ENCODE measurements around the gene KLF17.

KLF17 gene

DNA sequence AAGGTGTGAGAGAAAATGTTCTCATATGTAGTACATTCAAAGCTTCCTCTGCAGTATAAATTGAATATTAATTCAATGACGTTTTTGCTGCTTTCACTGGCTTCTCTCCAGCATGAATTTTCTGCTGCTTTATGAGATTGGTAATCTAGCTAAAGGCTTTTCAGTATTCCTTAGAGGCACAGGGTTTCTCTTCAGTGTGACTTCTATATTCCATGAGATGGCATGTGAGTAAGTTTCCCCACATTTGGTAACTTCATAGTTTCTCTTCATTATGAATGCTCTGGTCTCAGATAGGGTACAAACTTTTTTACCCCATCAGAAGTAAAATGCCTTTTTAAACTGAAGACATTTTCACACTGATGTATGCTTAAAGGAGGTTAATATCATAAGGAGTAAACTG, 33.2 kb downstream of the KLF17 start:
- Histone ChIP-seq H3K79me2 (ENCODE audit: low read length) (no peaks in the 10 kb centered on the region), H3K4me1 (ENCODE audit: low read length) (peaks cover 14% of the 10 kb centered on the region), H2AFZ (ENCODE audit: low read depth, low read length) (peak overlapping the region; percentile 2; the same call in 1 of the 2 replicates)

GRCh38 chr1:44152692-44153091, 34.1 kb downstream of the KLF17 start:
- H3K27ac ChIP-seq (ENCODE audit: low read length): no peak overlapping the region
- no peak overlapping the region for H3K9ac ChIP-seq (ENCODE audit: low read length)
- H3K4me3 ChIP-seq (ENCODE audit: low read length): no peak overlapping the region
- no peaks in the 10 kb centered on the region for H3K79me2 ChIP-seq (ENCODE audit: low read length)
- TF ChIP-seq CTCF (IDR thresholded peaks at IDR 0.05; ENCODE audit: low read depth, low read length) (no peak), EZH2phosphoT487 (IDR thresholded peaks at IDR 0.05; ENCODE audit: low read depth) (no peak)
- H4K20me1 ChIP-seq (ENCODE audit: insufficient read depth, low read length): no peaks in the 10 kb centered on the region
- peaks cover 14% of the 10 kb centered on the region for H3K4me1 ChIP-seq (ENCODE audit: low read length)
- no peak overlapping the region for H2AFZ ChIP-seq (ENCODE audit: low read depth, low read length)
- no peaks in the 10 kb centered on the region for H3K36me3 ChIP-seq (replicated peaks; ENCODE audit: low read depth, low read length)
- no peak overlapping the region for H3K4me2 ChIP-seq (ENCODE audit: low read length)
- H3K9me3 ChIP-seq (ENCODE audit: insufficient read depth, low read length): no peaks in the 10 kb centered on the region
- H3K27me3 ChIP-seq (ENCODE audit: low read depth, low read length): no peaks in the 10 kb centered on the region

More for the DNA sequence above, 33.2 kb downstream of the KLF17 start:
- Histone ChIP-seq H3K4me2 (ENCODE audit: low read length) (peak overlapping the region; percentile 59), H4K20me1 (ENCODE audit: insufficient read depth, low read length) (no peaks in the 10 kb centered on the region), H3K9ac (ENCODE audit: low read length) (no peak overlapping the region), H3K36me3 (replicated peaks; ENCODE audit: low read depth, low read length) (no peaks in the 10 kb centered on the region), H3K9me3 (ENCODE audit: insufficient read depth, low read length) (no peaks in the 10 kb centered on the region), H3K4me3 (ENCODE audit: low read length) (peak overlapping the region; percentile 41), H3K27ac (ENCODE audit: low read length) (no peak overlapping the region), H3K27me3 (ENCODE audit: low read depth, low read length) (no peaks in the 10 kb centered on the region)
- no peak for TF ChIP-seq CTCF (IDR thresholded peaks at IDR 0.05; ENCODE audit: low read depth, low read length)
- TF ChIP-seq EZH2phosphoT487 (IDR thresholded peaks at IDR 0.05; ENCODE audit: low read depth): no peak

DNA sequence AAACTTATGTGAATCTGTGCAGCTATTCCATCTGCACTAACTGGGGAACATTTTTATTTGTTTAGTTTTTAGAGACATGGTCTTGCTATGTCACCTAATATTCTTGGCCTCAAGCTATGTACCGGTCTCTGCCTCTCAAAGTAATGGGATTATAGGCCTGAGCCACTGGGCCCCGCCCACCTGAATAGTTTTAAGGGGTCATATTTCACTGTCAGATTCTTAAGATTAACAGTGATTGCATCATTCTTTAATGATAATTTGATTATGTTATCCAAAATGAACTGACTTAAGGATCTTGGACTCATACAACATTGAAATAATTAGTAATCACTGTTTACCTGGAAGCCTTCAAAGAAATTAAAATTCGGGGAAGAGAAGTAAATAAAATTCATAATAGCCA, 35.4 kb downstream of the KLF17 start:
- no peak for TF ChIP-seq CTCF (IDR thresholded peaks at IDR 0.05; ENCODE audit: low read depth, low read length)
- TF ChIP-seq EZH2phosphoT487 (IDR thresholded peaks at IDR 0.05; ENCODE audit: low read depth): no peak
- H3K4me1 ChIP-seq (ENCODE audit: low read length): peaks cover 14% of the 10 kb centered on the region
- no peaks in the 10 kb centered on the region for H4K20me1 ChIP-seq (ENCODE audit: insufficient read depth, low read length)
- H2AFZ ChIP-seq (ENCODE audit: low read depth, low read length): no peak overlapping the region
- no peaks in the 10 kb centered on the region for H3K9me3 ChIP-seq (ENCODE audit: insufficient read depth, low read length)
- H3K4me2 ChIP-seq (ENCODE audit: low read length): no peak overlapping the region
- H3K4me3 ChIP-seq (ENCODE audit: low read length): no peak overlapping the region
- no peak overlapping the region for H3K9ac ChIP-seq (ENCODE audit: low read length)
- no peaks in the 10 kb centered on the region for H3K27me3 ChIP-seq (ENCODE audit: low read depth, low read length)
- H3K79me2 ChIP-seq (ENCODE audit: low read length): no peaks in the 10 kb centered on the region
- no peaks in the 10 kb centered on the region for H3K36me3 ChIP-seq (replicated peaks; ENCODE audit: low read depth, low read length)
- H3K27ac ChIP-seq (ENCODE audit: low read length): no peak overlapping the region

DNA sequence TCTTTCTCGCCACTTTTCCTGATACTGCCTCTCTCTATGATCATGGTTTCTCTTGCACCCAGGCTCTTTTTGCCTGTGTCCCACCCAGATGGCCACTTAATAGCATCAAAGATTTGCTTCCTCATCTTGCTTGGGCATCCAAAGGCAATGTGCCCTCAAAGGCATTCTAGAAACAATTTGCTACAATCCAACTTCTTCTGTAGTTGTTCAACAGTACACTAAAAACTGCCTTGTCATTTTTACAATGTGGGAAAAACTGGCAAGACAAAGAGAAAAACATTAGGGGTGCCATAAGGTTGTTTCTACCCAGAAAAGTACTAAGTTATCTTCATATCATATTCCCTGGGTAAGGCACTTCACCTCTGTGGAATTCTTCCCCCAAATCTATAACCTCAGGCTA, 39.3 kb downstream of the KLF17 start:
- no peaks in the 10 kb centered on the region for H3K79me2 ChIP-seq (ENCODE audit: low read length)
- no peaks in the 10 kb centered on the region for H3K9me3 ChIP-seq (ENCODE audit: insufficient read depth, low read length)
- H3K36me3 ChIP-seq (replicated peaks; ENCODE audit: low read depth, low read length): no peaks in the 10 kb centered on the region
- H3K27ac ChIP-seq (ENCODE audit: low read length): no peak overlapping the region
- H3K9ac ChIP-seq (ENCODE audit: low read length): no peak overlapping the region
- H3K4me3 ChIP-seq (ENCODE audit: low read length): no peak overlapping the region
- no peaks in the 10 kb centered on the region for H3K27me3 ChIP-seq (ENCODE audit: low read depth, low read length)
- H3K4me2 ChIP-seq (ENCODE audit: low read length): no peak overlapping the region
- TF ChIP-seq CTCF (IDR thresholded peaks at IDR 0.05; ENCODE audit: low read depth, low read length) (no peak), EZH2phosphoT487 (IDR thresholded peaks at IDR 0.05; ENCODE audit: low read depth) (no peak)
- no peak overlapping the region for H2AFZ ChIP-seq (ENCODE audit: low read depth, low read length)
- H4K20me1 ChIP-seq (ENCODE audit: insufficient read depth, low read length): no peaks in the 10 kb centered on the region
- no peaks in the 10 kb centered on the region for H3K4me1 ChIP-seq (ENCODE audit: low read length)
